Adrenal gland (tissue), 5 donors: Measurements from ENCODE around the gene EFNA3.

Experiments used
- POLR2A ChIP-seq, 2 donors: fragments of 450-650 bp; IDR thresholded peaks; one replicate each; pipeline ENCODE4 v1.6.1; 2017; ENCODE audit warnings: antibody characterized with exemption in 2 of 2, mild to moderate bottlenecking in 2 of 2, moderate library complexity in 1 of 2
- TF ChIP-seq, protein P1 (sequence below), 6 experiments: fragments of 450-650 bp in 4 of 6; fragments of 200-600 bp in 2 of 6; sonication (generic) in 1 of 6; IDR thresholded peaks; 1 replicate in 5 of 6; 2 replicates in 1 of 6; pipeline versions ENCODE4 v1.5.1 to v1.8.0; 2016 to 2021; ENCODE audit warnings: antibody characterized with exemption in 6 of 6, mild to moderate bottlenecking in 2 of 6, moderate library complexity in 1 of 6
- donor health status: DM: no; HTN: no; CAD: no.

DNA sequence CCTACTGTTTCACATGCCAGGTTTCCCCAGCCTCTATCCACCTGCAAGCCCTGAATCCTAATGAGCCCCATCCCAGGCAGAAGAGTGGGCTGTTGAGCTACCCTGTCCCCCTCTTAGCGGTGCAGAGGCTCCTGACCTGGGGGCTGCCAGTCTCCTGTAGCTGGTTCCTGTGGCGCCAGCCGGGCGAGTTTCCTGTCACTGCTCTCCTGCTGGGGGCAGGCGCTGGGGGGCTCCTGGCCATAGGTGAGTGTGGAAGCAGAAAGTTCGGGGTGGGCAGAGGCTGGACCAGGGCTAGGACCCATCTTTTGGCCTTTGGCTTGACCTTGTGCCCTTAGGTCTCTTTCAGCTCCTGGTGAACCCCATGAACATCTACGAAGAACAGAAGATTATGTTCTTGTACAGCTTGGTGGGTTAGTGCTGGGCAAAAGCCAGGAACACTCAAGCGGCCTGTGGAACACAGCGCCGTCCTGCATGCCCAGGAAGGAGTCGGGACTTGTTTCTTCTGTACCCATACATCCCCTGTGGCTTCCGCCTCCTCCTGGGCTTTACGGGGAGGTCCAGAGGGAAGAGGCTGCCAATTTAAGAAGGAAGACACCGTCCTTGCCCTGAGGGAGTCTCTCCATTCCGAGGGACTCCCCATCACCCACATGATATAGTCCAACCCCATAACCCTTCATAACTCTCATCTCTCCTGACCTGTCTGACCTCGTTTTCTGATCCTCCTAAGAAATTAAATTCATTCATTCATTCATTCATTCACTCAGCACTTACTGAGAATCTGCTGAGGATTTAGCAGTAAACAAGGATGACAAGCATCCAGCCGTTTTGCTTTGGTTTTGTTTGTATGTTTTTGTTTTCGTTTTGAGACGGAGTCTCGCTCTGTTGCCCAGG lies 44.1 kb upstream of the EFNA3 start:
- TF ChIP-seq, protein P1, sequence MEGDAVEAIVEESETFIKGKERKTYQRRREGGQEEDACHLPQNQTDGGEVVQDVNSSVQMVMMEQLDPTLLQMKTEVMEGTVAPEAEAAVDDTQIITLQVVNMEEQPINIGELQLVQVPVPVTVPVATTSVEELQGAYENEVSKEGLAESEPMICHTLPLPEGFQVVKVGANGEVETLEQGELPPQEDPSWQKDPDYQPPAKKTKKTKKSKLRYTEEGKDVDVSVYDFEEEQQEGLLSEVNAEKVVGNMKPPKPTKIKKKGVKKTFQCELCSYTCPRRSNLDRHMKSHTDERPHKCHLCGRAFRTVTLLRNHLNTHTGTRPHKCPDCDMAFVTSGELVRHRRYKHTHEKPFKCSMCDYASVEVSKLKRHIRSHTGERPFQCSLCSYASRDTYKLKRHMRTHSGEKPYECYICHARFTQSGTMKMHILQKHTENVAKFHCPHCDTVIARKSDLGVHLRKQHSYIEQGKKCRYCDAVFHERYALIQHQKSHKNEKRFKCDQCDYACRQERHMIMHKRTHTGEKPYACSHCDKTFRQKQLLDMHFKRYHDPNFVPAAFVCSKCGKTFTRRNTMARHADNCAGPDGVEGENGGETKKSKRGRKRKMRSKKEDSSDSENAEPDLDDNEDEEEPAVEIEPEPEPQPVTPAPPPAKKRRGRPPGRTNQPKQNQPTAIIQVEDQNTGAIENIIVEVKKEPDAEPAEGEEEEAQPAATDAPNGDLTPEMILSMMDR (IDR thresholded peaks at IDR 0.05), result no peak
- TF ChIP-seq POLR2A (IDR thresholded peaks at IDR 0.05), result no peak
